Spinal cord (tissue), 10 donors: Measurements from ENCODE around the gene ABCA3. TPM values are rescaled to one million over a fixed set of nuclear protein-coding genes. Genes with fewer than 3 reads are reported as not detected.

Experiments used
- DNase-seq, 6 donors: peaks; one replicate each; pipeline versions ENCODE4 v3.0.0 to v3.0.0-alpha.2; 2013 to 2015; ENCODE audit warnings: low spot score in 6 of 6, low read depth in 4 of 6
- H3K27ac ChIP-seq: one replicate; pipeline ENCODE4 v1.5.1; 2013; ENCODE audit warnings: low read depth, low read length, control low read depth
- H3K27me3 ChIP-seq: one replicate; pipeline ENCODE4 v1.6.1; 2013; ENCODE audit warnings: low read length; ENCODE audit not compliant: control insufficient read depth, insufficient read depth
- H3K36me3 ChIP-seq: one replicate; pipeline ENCODE4 v1.6.1; 2013; ENCODE audit warnings: low read length; ENCODE audit not compliant: control insufficient read depth, insufficient read depth
- H3K4me1 ChIP-seq: one replicate; pipeline ENCODE4 v1.6.1; 2013; ENCODE audit warnings: low read length; ENCODE audit not compliant: control insufficient read depth, insufficient read depth
- H3K4me3 ChIP-seq: one replicate; pipeline ENCODE4 v1.5.1; 2013; ENCODE audit warnings: low read depth, low read length, control low read depth
- H3K9me3 ChIP-seq: one replicate; pipeline ENCODE4 v1.6.1; 2013; ENCODE audit warnings: low read length; ENCODE audit not compliant: control insufficient read depth, insufficient read depth
- WGBS: methylation state at CpG from one replicate; pipeline ENCODE4 v1.1.5; 2013; ENCODE audit warnings: missing lambda C conversion rate; ENCODE audit not compliant: insufficient coverage; 5-methylcytosine and 5-hydroxymethylcytosine counted together
- polyA plus RNA-seq, 2 donors: library from polyadenylated mRNA; unstranded; fragments of 120-200 nt; gene quantifications; one replicate each; pipeline ENCODE4 v1.2.1, GENCODE V29; 2013; ENCODE audit not compliant: insufficient read length in 2 of 2
- total RNA-seq, 2 donors: library from RNA; depleted of rRNA in 1 of 2; stranded (reverse); fragments of 120-200 nt in 1 of 2; fragments of >200 nt in 1 of 2; gene quantifications; one replicate each; pipeline versions ENCODE4 v1.2.3 to v1.2.4, GENCODE V29; 2013 to 2014
- donor health status: healthy.

ABCA3 gene
- total and polyA plus RNA-seq, 4 donors = 34.3 to 88.5 (median 74.5) TPM

GRCh38 chr16:2233046-2233775, 107.3 kb downstream of the ABCA3 start:
- peaks cover 21% of the 10 kb centered on the region for H3K4me1 ChIP-seq
- no peaks in the 10 kb centered on the region for H3K9me3 ChIP-seq
- H3K4me3 ChIP-seq = no peak overlapping the region
- no peak for DNase-seq
- H3K36me3 ChIP-seq = peaks cover 99% of the 10 kb centered on the region
- peaks cover 15% of the 10 kb centered on the region for H3K27me3 ChIP-seq
- 92% methylated on average over 28 of the region's 28 CpGs for WGBS
- no peak overlapping the region for H3K27ac ChIP-seq

GRCh38 chr16:2232094-2232990, 108.2 kb downstream of the ABCA3 start:
- Histone ChIP-seq H3K36me3 (peaks cover 96% of the 10 kb centered on the region), H3K9me3 (no peaks in the 10 kb centered on the region), H3K4me1 (peaks cover 15% of the 10 kb centered on the region), H3K27me3 (peaks cover 15% of the 10 kb centered on the region), H3K27ac (no peak overlapping the region), H3K4me3 (no peak overlapping the region)
- WGBS = 92% methylated on average over 39 of the region's 41 CpGs
- DNase-seq = no peak

- Histone ChIP-seq H3K27ac (no peak overlapping the region), H3K4me1 (peaks cover 5% of the 10 kb centered on the region), H3K4me3 (no peak overlapping the region), H3K9me3 (no peaks in the 10 kb centered on the region), H3K27me3 (peaks cover 6% of the 10 kb centered on the region), H3K36me3 (peaks cover 95% of the 10 kb centered on the region)
- WGBS = 92% methylated on average over 25 of the region's 29 CpGs
- no peak for DNase-seq
These were observed 109.3 kb downstream of the ABCA3 start for GRCh38 chr16:2231016-2231931.

GRCh38 chr16:2230376-2230775, 110.2 kb downstream of the ABCA3 start:
- H3K27me3 ChIP-seq = no peaks in the 10 kb centered on the region
- H3K4me3 ChIP-seq = no peak overlapping the region
- no peaks in the 10 kb centered on the region for H3K9me3 ChIP-seq
- no peaks in the 10 kb centered on the region for H3K4me1 ChIP-seq
- H3K27ac ChIP-seq = no peak overlapping the region
- H3K36me3 ChIP-seq = peaks cover 94% of the 10 kb centered on the region
- DNase-seq = no peak
- 90% methylated on average over 13 of the region's 13 CpGs for WGBS

GRCh38 chr16:2229632-2230250, 110.8 kb downstream of the ABCA3 start:
- Histone ChIP-seq H3K36me3 (peaks cover 88% of the 10 kb centered on the region), H3K9me3 (no peaks in the 10 kb centered on the region)

GRCh38 chr16:2229091-2229490, 111.4 kb downstream of the ABCA3 start:
- no peak overlapping the region for H3K27ac ChIP-seq
- H3K4me1 ChIP-seq = peaks cover 13% of the 10 kb centered on the region
- H3K4me3 ChIP-seq = no peak overlapping the region
- H3K36me3 ChIP-seq = peaks cover 85% of the 10 kb centered on the region
- H3K27me3 ChIP-seq = no peaks in the 10 kb centered on the region
- H3K9me3 ChIP-seq = no peaks in the 10 kb centered on the region
- 96% methylated on average over 10 of the region's 12 CpGs for WGBS
- no peak for DNase-seq

More at GRCh38 chr16:2229632-2230250, 110.8 kb downstream of the ABCA3 start:
- Histone ChIP-seq H3K27me3 (no peaks in the 10 kb centered on the region), H3K27ac (no peak overlapping the region), H3K4me1 (peaks cover 6% of the 10 kb centered on the region), H3K4me3 (no peak overlapping the region)
- no peak for DNase-seq
- 87% methylated on average over 21 of the region's 23 CpGs for WGBS

- H3K4me3 ChIP-seq = no peak overlapping the region
- DNase-seq = no peak
- no peaks in the 10 kb centered on the region for H3K9me3 ChIP-seq
- 94% methylated on average over 24 of the region's 25 CpGs for WGBS
- H3K27me3 ChIP-seq = no peaks in the 10 kb centered on the region
- H3K36me3 ChIP-seq = peaks cover 77% of the 10 kb centered on the region
- peaks cover 16% of the 10 kb centered on the region for H3K4me1 ChIP-seq
- H3K27ac ChIP-seq = no peak overlapping the region
These were observed 112.2 kb downstream of the ABCA3 start for GRCh38 chr16:2228161-2228824.

GRCh38 chr16:2226918-2227317, 113.6 kb downstream of the ABCA3 start:
- no peak overlapping the region for H3K27ac ChIP-seq
- WGBS = 84% methylated on average over 4 of the region's 6 CpGs
- H3K9me3 ChIP-seq = no peaks in the 10 kb centered on the region
- peaks cover 22% of the 10 kb centered on the region for H3K4me1 ChIP-seq
- H3K4me3 ChIP-seq = no peak overlapping the region
- DNase-seq = no peak
- H3K36me3 ChIP-seq = peaks cover 64% of the 10 kb centered on the region
- H3K27me3 ChIP-seq = no peaks in the 10 kb centered on the region
